GM19455 (cell line): ENCODE measurements around the gene DCUN1D1.

Experiments used
- ATAC-seq: cut with Tn5 transposase; IDR thresholded peaks from one replicate; pipeline ENCODE4 v1.9.1; 2021; ENCODE audit not compliant: unreplicated experiment

Gene DCUN1D1

GRCh38 chr3:182973047-182973446 is 7.3 kb downstream of the DCUN1D1 start:
- ATAC-seq = no peak

- ATAC-seq = no peak
These were observed 8.0 kb downstream of the DCUN1D1 start for GRCh38 chr3:182972387-182972786.

DNA sequence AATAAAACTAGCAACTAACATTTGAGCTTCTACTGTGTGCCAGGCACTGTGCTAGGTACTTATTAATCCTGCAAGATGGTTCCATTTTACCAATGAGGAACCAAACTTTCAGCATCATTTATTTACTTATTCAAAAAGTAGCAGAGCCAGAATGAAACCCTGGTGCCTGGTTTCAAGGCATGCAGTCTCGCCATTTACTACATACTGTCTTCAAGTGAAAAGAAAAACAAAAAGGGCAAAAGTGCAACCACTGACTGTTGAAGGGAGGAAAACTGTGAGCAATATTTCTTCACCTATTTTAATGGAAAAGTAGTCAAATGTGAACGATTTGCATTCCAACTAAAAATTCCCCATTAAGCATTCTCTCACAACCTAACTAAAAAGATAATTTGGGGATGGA is 8.7 kb downstream of the DCUN1D1 start:
- no peak for ATAC-seq

DNA sequence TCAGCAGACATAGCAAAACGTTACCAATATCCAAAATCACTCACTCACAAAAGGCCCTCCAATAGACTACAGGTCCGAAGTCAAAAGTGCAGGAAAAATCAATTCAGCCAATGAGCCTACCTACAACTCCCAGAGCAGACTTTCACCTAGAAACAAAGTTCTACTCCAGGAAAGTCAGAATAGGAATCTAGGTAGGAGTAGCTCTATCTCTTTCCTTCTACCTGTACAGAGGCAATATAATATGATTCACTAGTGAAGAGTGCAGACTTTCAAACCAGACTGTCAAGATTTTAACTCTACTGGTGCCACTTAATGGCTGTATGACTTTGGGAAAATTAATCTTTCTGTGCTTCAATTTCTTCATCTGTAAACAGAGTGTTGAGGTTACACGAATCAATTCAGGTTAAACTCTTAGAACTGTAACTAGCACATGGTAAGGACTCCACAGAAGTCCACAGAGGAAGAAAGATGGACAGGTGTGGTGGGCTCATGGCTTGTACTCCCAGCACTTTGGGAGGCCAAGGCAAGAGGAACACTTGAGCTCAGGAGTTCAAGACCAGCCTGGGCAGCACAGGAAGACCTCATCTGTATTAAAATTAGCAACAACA is 9.4 kb downstream of the DCUN1D1 start:
- no peak for ATAC-seq

DNA sequence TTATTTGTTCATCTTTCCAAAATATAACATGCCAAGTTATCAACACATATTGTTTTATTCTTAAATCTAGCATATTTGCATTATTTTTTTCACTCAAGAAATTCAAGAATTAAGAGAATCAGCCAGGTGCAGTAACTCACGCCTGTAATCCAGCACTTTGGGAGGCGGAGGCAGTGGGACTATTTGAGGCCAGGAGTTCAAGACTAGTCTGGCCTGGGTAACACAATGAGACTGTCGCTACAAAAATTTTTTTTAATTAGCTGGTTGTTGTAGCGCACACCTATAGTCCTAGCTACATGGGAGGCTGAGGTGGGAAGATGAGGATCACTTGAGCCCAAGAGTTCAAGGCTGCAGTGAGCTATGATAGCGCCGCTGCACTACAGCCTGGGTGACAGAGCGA is 10.5 kb downstream of the DCUN1D1 start:
- ATAC-seq = no peak

DNA sequence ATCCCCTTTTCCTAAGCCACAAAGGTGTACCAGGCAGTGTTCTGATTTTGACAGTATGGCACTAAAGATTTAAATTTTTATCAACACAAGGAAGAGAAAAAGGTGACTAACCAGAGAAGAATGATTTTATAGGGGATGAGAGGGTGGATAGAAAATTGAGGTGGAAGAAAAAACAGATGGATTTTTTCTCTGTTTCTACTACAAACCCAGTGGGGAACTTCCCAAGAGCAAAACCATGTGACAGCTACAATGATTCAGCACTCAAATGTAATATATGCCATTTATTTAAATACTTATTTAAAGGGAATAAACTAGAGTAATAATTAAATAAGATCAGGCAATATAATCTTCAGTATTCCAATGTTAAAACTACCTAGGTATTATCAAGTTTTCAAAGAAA is 11.1 kb downstream of the DCUN1D1 start:
- ATAC-seq = no peak

- peak; percentile 52 for ATAC-seq
These were observed 12.8 kb downstream of the DCUN1D1 start for GRCh38 chr3:182967218-182968204.

- ATAC-seq = no peak
These were observed 14.4 kb downstream of the DCUN1D1 start for GRCh38 chr3:182965861-182966366.

DNA sequence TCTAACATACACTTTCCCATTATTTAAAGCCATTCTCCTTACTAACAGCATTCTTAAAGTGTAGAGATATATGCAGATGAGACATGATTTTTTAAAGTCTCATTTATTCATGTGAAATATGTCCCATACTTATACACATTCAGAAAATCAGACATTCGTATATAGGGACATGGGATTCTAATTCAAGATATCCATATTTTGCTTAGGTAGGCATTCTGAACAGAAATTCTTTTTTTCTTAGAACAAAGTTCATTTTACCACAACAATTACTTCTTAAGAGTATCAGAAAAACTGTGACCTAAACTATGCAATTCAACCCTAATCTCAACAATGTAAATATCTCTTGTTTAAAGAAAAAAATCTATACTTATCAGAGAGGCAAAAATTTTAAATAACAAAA is 16.2 kb downstream of the DCUN1D1 start:
- no peak for ATAC-seq

DNA sequence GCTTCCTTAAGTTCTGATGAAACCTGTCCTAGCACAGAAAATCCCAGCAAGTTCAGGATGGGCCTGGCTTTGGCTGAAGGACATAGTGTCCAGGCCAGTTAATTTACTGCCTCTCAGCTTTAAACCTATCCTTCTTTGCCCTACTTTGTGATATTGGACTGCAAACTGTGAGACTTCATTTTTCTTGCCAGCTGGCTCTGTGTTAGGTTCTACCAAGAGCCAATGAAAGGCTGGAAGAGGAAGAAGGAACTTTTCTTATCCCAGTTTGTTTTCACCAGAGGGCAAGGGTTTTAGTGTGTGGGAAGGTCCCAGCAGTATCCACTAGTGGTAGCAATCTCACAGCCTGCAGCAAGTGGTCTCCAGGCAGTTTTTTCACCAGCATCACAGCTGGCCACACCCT is 18.2 kb downstream of the DCUN1D1 start:
- ATAC-seq = no peak

GRCh38 chr3:182959474-182960350 is 20.6 kb downstream of the DCUN1D1 start:
- no peak for ATAC-seq

- ATAC-seq = no peak
These were observed 22.6 kb downstream of the DCUN1D1 start for GRCh38 chr3:182957676-182958266.

DNA sequence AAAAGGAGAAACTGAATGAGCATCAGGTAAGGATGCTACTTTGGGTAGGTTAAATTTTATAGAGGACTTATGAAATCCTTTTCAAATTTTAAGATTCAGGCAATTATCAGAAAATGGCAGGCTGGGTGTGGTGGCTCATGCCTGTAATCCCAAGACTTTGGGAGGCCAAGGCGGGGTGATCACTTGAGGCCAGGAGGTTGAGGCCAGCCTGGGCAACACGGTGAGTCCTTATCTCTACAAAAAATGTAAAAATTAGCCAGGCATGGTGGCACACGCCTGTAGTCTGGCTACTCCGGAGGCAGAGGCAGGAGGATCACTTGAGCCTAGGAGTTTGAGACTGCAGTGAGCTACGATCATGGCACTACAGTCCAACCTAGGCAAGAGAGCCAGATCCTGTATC is 23.1 kb downstream of the DCUN1D1 start:
- ATAC-seq = no peak

DNA sequence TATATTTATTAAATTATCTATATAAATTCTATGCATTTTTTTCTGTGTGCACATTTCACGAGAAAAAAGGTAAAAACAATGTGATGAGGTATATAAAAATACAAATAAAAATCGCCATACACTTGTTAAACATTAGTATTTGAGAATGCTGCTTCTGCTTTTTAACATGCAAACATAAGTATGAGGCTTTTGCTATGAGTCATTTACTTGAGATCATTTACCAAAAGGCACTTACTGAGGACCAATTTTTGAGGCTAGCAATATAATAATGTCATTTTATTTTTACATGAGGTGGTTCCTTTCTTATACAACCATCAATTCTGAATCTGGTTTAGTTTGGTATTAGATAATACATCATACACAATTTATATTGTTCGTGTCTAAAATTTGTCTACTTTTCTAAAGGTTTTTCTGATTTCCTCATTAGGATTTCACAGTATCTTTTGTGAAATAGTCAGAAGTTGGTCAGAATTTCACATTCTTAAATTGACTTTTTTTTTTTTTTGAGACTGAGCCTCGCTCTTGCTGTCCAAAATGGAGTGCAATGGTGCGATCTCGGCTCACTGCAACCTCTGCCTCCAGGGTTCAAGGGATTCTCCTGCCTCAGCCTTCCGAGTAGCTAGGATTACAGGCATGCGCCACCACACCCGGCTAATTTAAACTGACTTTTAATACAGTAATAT is 25.6 kb downstream of the DCUN1D1 start:
- ATAC-seq = no peak

DNA sequence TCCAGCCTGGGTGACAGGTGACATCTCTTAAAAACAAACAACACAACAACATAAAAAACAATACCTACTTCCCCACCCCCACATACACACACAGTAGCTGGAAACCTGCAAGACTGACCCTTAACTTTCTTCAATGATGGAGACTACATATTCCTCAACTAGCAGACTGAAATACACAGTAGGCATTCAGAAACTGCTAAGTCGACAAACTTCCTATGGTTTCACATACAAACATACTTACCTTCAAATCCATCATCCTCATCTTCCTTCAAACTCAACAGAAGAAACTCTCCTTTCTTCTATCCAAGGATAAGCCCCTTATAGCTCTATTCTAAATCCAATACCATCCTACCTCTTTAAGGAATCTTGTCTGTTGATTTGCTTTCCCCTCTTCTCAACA is 30.6 kb downstream of the DCUN1D1 start:
- ATAC-seq = no peak

DNA sequence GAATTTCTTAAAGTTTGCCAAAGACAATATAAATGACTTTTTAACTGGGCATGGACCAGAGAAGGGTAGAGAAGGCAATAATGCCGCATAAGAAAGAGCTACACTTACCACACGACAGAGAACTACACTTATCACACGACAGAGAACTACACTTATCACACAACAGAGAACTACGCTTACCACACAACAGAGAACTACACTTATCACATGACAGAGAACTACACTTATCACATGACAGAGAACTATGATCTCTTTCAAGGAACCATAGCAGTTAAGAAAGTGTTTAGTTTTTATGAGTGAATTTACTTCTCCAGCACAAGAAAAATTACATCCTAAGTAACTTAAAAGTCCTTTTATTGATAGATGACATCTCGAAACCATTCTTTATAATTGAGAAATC is 32.0 kb downstream of the DCUN1D1 start:
- no peak for ATAC-seq

- no peak for ATAC-seq
These were observed 32.5 kb downstream of the DCUN1D1 start for GRCh38 chr3:182947888-182948287.

DNA sequence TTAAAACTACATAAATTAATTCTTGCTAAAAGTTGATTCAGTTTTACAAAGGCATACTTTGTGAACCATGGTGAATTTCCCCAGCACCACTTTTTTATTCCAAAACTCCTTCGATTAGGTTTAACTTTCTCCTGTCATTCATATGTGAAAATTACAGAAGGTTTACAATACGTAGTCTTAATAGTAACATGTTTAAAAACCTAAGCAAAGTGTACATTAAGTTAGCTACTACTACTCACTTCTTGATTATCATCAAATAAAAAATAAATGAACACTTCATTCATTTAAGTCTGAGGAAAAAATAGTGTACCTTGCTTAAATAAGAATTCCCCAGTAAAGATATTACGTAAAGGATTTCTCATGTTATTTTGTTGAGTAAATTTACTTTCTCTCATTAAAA is 38.6 kb downstream of the DCUN1D1 start:
- ATAC-seq = no peak

GRCh38 chr3:182940266-182940808 is 40.0 kb downstream of the DCUN1D1 start:
- no peak for ATAC-seq
